ENCODE data around the gene CDH1.
A peak's percentile ranks its signal among the peaks of the same experiment; 100 is the strongest.

Gene CDH1

GRCh38 chr16:68790944-68791343 is 53.9 kb downstream of the CDH1 start:
- H3K27ac ChIP-seq: no peak overlapping the region
- TF ChIP-seq ZFX (IDR thresholded peaks at IDR 0.05) (no peak), CTCF (conservative IDR thresholded peaks at IDR 0.05) (no peak)

GRCh38 chr16:68792465-68793324 is 55.6 kb downstream of the CDH1 start:
- TF ChIP-seq CTCF (conservative IDR thresholded peaks at IDR 0.05) (no peak), ZFX (IDR thresholded peaks at IDR 0.05) (no peak)
- no peak overlapping the region for H3K27ac ChIP-seq

GRCh38 chr16:68793401-68793857 is 56.3 kb downstream of the CDH1 start:
- H3K27ac ChIP-seq: no peak overlapping the region
- no peak for TF ChIP-seq ZFX (IDR thresholded peaks at IDR 0.05)
- TF ChIP-seq CTCF (conservative IDR thresholded peaks at IDR 0.05): no peak

- no peak overlapping the region for H3K27ac ChIP-seq
- TF ChIP-seq CTCF (conservative IDR thresholded peaks at IDR 0.05) (no peak), ZFX (IDR thresholded peaks at IDR 0.05) (no peak)
Observed at GRCh38 chr16:68798398-68798797, 61.3 kb downstream of the CDH1 start.

- peak; percentile 83 for TF ChIP-seq CTCF (conservative IDR thresholded peaks at IDR 0.05)
- TF ChIP-seq ZFX (IDR thresholded peaks at IDR 0.05): no peak
- H3K27ac ChIP-seq: no peak overlapping the region
Observed at GRCh38 chr16:68800257-68800875, 63.3 kb downstream of the CDH1 start.

GRCh38 chr16:68802190-68802589 is 65.1 kb downstream of the CDH1 start:
- TF ChIP-seq CTCF (conservative IDR thresholded peaks at IDR 0.05) (no peak), ZFX (IDR thresholded peaks at IDR 0.05) (no peak)
- H3K27ac ChIP-seq: no peak overlapping the region

GRCh38 chr16:68806422-68806821 is 69.3 kb downstream of the CDH1 start:
- TF ChIP-seq CTCF (conservative IDR thresholded peaks at IDR 0.05): no peak
- TF ChIP-seq ZFX (IDR thresholded peaks at IDR 0.05): no peak
- H3K27ac ChIP-seq: no peak overlapping the region

Measured in C4-2B (cell line).